ELF-1 (cell line): ENCODE measurements around the gene PCGF6.
A peak's percentile ranks its signal among the peaks of the same experiment; 100 is the strongest.

Experiments used
- DNase-seq: peaks from one replicate; pipeline ENCODE4 v3.0.0-alpha.2; 2016; ENCODE audit warnings: low read depth, low spot score

PCGF6 gene

DNA sequence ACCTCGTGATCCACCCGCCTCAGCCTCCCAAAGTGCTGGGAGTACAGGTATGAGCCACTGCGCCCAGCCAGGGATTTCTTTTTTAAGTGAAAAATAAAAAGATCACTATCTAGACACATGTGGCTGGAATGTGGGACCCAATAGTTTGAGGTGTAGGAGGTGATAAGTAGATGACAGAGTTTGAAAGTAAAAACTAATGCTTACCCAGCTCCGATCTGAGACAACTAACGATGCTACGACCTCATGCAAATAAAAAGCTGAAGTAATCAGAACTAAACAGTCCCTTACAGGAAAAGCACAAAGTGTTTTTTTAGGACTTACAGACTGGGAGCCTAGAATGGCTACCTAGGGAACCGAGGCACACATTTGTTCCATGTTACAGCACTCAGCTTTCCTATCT lies 23.0 kb downstream of the PCGF6 start:
- DNase-seq, result no peak

DNA sequence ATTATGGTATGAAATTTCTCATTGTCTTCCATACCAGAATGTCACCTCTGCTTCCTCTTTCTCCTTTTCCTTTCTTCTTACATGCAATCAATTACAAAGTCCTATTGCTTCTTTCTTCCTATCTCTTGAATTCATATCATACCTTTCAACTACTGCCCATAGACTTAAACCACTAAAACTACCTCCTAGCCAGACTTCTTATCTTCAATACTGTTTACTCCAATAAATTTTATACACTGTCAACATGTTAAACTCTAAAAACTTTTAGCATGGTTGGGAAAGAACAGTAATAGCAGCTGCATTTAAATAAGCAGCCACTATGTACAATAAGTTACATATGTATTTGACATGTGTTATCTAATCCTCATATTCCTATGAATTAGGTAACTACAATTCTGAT lies 34.9 kb downstream of the PCGF6 start:
- DNase-seq, result no peak

GRCh38 chr10:103310197-103310596 lies 40.7 kb downstream of the PCGF6 start:
- DNase-seq, result no peak

GRCh38 chr10:103307594-103307993 lies 43.3 kb downstream of the PCGF6 start:
- DNase-seq, result no peak

GRCh38 chr10:103295374-103296015 lies 55.4 kb downstream of the PCGF6 start:
- DNase-seq, result no peak

- no peak for DNase-seq
Observed at GRCh38 chr10:103291588-103291987, 59.4 kb downstream of the PCGF6 start.

GRCh38 chr10:103287992-103288391 lies 62.9 kb downstream of the PCGF6 start:
- DNase-seq, result no peak

DNA sequence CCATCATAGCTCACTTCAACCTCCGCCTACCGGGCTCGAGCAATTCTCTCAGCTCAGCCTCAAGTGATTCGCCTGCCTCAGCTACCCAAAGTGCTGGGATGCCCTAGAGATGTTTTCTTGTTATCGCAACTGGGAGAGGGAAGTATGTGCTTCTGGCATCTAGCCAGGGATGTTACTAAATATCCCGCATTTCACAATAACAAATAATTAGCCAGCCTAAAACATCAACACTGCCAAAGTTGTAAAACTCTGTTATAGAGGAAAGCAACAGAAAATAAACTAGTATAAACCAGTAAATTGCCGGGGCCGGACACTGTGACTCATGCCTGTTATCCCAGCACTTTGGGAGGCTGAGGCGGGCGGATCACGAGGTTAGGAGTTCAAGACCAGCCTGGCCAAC lies 66.8 kb downstream of the PCGF6 start:
- DNase-seq, result no peak

- DNase-seq, result no peak
Observed at GRCh38 chr10:103282961-103283360, 68.0 kb downstream of the PCGF6 start.

GRCh38 chr10:103281753-103282152 lies 69.2 kb downstream of the PCGF6 start:
- DNase-seq, result peak; percentile 95

GRCh38 chr10:103280506-103280905 lies 70.4 kb downstream of the PCGF6 start:
- DNase-seq, result no peak

DNA sequence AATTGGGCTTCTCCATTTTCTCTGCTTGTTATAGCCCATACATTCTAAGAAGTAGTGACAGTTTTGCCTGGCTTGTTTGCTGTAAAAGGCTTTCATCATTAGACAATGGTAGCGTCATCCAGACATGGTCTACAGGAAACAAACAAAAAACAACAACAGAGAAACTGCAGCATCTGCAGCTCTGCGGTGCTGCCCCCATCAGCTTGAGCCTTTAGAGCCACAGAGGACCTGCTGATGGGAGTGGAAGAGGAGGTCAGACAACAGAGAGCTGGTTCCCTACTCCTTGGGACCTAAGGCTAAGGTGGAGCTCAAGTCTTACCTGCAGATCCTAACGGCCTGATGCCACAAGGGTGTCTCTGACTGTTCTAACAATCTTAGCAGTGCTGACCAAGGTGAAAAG lies 70.9 kb downstream of the PCGF6 start:
- DNase-seq, result no peak

GRCh38 chr10:103278862-103279298 lies 72.1 kb downstream of the PCGF6 start:
- DNase-seq, result peak; percentile 73

DNA sequence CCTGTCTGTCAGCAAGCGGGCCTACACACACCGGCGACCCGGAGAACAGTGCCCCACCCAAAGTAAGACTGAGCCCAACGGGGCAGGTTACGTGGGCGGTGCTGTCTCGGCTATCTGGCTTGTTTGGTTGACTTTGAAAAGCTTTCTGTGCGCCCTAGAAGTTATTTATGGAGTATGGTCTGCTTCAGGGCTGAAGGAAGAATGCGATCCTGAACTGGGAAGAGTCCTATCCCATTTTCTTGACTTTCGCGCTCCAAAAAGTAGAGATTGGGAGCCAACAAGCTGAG lies 72.5 kb downstream of the PCGF6 start:
- no peak for DNase-seq

GRCh38 chr10:103277713-103278536 lies 73.0 kb downstream of the PCGF6 start:
- DNase-seq, result peak; percentile 23

DNA sequence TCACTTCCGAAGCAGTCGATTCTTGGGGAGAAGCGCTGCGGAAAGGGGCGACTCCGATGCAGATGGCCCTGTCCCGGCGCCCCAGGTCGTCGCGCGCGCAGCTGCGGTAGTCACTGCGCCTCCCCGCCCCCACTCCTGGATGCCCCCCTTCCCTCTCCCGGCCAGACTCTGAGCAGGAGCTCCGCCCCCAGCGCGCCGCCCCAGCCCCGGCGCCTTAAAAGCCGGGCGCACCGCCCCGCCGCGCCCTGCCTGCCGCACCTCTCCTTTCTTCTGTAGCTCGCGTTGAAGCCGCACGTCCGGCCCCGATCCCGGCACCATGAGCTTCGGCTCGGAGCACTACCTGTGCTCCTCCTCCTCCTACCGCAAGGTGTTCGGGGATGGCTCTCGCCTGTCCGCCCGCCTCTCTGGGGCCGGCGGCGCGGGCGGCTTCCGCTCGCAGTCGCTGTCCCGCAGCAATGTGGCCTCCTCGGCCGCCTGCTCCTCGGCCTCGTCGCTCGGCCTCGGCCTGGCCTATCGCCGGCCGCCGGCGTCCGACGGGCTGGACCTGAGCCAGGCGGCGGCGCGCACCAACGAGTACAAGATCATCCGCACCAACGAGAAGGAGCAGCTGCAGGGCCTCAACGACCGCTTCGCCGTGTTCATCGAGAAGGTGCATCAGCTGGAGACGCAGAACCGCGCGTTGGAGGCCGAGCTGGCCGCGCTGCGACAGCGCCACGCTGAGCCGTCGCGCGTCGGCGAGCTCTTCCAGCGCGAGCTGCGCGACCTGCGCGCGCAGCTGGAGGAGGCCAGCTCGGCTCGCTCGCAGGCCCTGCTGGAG lies 73.8 kb downstream of the PCGF6 start, which contains the start of gene INA:
Gene INA (plus strand): TSS at position 243 of the 817 bp plus-strand sequence. CDS start 74 bp downstream, at position 317.
- DNase-seq, result peak; percentile 85

DNA sequence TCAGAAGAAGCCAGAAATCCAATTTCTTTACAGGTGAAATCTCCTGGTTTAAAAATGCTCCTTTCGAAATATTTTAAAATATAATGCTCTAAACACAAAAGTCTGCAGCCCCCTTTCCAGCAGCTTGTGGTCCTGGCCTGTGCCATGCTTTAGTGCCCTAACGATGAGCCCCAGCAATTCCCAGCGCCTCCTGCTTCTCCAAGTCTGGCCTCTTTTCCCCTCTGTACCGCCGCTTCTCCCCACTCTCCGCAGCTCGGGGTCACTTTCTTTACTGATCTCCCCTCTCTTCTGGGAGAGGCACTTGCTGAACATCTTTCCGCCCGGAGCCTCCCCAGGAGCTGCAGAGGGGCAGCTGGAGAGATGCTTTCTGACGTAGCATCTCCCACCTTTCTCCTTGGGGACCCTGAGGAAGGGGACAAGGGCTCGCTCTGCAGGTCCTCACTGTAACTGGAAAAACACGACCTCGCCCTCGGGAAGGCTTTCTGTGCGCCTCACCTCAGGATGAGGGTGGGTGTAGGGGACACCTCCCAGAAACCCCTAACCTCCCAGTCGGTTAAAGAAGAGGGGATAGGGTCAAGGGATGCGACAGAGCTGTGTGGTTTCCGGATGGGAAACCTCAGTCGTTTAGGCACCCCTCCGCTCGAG lies 74.6 kb downstream of the PCGF6 start:
- no peak for DNase-seq

DNA sequence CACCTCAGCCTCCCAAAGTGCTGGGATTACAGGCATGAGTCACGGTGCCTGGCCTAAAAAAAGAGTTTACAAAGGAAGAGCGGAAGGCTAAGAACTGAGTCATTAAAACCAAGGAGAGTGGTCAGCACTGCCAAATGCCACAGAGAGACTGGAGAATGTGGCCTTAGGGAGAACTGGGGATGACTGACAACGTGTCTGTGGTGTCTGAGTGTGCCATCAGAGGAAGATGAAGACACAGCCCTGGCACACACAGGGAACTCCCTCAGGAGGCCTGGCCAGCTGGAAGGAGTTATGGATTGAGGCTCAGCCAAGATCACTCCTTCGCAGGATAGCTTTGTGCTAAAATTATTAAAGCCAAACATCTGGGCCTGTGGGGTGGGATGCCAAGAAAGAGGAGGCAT lies 77.9 kb downstream of the PCGF6 start:
- DNase-seq, result peak; percentile 83

DNA sequence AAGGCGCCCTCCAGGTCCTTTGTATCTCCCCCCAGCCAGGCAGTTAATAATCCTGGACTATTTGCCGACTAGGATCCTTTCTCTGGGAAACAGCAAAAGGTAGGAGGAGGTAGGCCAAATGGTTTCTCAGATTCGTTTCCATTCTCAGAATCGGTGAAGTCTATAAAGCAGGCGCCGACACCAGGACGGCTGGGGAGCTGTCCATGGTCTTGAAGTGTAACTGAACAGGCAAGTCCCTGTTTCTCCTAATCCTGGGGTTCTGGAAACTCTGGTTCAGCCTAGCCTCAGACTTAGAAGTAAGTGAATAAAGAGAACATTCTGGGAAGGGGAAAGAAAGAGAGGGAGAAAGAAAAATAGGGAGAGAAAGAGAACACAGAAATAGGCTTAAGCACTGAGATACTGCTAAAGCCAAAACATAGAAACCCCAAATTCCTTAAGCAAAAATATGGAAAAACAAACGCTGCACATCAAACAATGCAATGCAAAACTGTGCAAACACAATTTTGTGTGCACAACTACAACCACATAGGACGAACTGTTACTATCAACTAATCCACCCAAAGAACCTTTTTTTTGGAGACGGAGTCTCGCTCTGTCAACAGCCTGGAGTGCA lies 85.1 kb downstream of the PCGF6 start:
- peak; percentile 64 for DNase-seq

GRCh38 chr10:103262229-103262628 lies 88.7 kb downstream of the PCGF6 start:
- no peak for DNase-seq

DNA sequence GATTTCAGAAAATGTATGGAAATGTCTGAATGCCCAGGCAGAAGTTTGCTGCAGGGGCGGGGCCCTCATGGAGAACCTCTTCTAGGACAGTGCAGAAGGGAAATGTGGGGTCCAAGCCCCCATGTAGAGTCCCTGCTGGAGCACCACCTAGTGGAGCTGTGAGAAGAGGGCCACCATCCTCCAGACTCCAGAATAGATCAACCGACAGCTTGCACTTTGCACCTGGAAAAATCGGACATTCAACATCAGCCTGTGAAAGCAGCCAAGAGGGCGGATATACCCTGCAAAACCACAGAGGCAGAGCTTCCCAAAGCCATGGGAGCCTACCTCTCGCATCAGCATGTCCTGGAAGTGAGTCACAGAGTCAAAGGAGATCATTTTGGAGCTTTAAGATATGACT lies 91.0 kb downstream of the PCGF6 start:
- DNase-seq, result no peak
